Left lobe of liver (tissue), 2 donors: ENCODE data around the gene TMEM170A. TPM values are rescaled to one million over a fixed set of nuclear protein-coding genes. Genes with fewer than 3 reads are reported as not detected.
"Not testable (repeated sequence)": the region's sequence is repeated elsewhere in the genome, so short reads cannot be mapped to it uniquely, and the experiment has no call there.

Experiments used
- ATAC-seq: fragments of 200-7000 bp; cut with Tn5 transposase; one replicate; pipeline ENCODE4 v1.9.1; 2020; ENCODE audit warnings: mild to moderate bottlenecking, moderate library complexity
- DNase-seq: peaks from one replicate; pipeline ENCODE4 v3.0.0-alpha.2; 2020; ENCODE audit warnings: low spot score
- total RNA-seq: library from RNA; stranded (reverse); gene quantifications from one replicate; pipeline ENCODE4 v1.2.1, GENCODE V29; 2021
- donor health status: DM: no; HTN: no; CAD: no; lungs with moderate emphysema.
- donor health status: DM: no; HTN: yes; CAD: no.

TMEM170A gene
- total RNA-seq, 1 donor from 2014 or later, result 10.5 TPM

DNA sequence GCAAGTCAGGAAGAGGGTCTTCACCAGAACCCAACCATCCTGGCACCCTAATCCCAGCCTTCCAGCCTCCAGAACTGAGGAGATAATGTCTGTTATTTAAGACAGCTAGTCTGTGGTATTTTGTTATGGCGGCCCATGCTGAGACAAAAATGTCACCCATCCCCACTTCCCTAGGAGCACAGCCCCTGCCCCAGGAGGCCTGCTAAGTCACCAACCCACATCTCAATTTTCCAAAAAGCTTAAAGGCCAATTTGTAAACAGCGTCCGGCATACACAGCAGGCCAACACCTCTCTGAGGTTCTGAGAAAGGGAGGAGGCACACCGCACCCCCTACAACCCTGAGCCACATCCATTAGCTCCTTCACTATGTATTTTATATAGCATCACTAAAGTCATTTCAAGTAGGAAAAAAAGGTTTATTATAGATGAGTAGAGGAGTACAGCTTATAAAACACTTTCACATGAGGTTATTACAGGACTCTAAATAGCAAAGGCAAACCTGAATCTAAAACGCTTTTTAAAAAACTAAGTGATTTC, 6.9 kb downstream of the TMEM170A start:
- DNase-seq (no peak), ATAC-seq (no peak)

DNA sequence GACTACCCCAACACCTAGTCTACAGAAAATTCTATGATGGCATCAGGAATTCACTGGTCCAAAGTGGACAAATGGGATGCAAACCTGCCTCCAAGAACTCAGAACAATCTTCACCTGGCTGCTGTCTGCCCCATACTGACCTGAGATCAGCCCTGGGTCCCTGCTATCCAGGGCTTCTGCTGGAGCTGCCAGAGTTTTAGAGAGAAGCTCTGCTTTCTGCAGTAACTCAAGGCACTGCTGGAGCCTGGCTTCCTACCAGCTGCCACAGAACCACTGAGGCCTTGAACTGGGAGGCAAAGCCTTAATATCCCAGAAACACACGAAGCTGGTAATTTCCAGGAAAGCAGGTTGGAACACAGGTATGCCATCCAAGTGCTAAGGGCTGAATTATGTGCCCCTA, 7.5 kb downstream of the TMEM170A start:
- ATAC-seq, result no peak
- DNase-seq, result no peak

DNA sequence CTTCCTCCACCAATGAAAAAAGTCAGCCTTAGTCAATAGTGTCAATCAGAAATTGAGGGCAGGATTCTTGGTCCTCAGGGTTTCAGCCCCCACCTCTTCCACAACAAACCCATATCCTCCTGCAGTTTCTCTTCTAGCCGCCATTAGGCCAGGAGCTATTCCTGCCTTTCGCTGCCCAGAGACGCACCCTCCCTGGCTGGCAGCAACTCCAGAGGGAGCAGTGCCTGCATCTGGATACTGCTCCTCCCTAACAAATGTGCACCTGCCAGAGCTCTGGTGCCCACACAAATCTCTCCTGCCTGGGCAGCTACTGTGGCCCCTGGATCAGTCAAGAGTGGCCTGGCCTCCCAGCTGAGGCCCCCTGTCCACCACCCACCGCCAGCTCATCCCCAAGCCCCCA, 8.0 kb downstream of the TMEM170A start:
- DNase-seq, result not testable (repeated sequence)

DNA sequence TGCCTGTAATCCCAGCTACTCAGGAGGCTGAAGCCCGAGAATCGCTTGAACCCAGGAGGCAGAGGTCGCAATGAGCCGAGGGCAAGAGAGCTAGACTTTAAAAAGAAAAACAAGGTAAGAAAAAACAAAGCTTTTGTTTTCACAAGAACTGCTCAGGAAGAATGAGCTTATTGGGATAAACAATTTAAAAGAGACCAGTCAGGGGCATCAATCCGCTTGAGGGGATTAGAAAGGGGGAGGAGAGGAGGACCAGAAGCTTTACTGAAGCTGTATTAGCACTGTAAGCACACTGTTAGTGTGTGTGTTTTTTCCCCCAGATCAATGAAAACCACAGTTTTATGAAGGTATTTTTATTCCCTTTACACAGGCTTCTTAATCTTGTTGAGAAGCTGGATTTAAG, 8.8 kb downstream of the TMEM170A start:
- DNase-seq, result no peak
- no peak for ATAC-seq

More for the DNA sequence above, 8.0 kb downstream of the TMEM170A start:
- not testable (repeated sequence) for ATAC-seq

DNA sequence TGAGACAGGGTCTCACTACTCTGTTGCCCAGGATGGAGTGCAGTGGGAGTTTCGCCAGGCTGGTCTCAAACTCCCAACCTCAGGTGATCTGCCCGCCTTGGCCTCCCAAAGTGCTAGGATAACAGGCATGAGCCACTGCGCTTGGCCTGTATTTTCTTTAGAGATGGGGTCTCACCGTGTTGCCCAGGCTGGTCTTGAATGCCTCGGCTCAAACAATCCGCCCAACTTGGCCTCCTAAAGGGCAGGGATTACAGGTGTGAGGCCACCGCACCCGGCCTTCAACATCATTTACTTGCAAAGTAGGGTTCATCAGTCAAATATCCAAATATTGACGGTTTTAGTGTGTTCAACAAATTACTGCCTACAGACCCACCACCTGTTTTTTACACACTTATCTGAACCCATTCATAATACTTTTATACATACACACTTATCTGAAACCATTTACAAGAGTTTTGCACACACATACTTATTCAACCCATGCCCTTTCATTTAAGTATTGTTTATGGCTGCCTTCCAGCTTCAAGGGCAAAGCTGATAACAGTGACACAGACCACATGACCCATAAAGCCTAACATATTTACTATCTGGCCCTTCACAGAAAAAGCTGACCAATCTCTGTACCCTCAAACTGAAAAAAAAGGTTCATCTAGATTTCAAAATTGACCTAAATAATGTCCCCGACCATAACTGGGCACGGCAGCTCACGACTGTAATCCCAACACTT, 11.9 kb downstream of the TMEM170A start:
- no peak for DNase-seq
- peak; percentile 92 for ATAC-seq

DNA sequence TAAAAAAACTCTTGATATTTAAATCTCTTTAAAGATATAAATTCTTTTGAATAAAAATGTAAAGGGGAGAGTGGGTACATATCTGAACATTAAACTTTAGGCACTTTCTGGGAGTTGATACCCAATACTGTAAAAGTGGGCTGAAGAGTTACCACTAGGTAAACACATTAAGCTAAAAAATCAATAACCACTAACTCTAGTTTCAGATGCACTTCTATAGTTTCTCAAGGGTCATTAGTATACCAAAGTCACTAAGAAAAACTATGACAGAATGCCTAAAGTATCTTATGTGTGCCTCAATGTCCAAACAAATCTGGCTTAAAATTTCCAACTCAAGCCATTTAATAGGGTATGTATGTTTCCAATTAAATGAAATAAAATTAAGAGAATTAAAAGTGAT, 18.1 kb downstream of the TMEM170A start:
- DNase-seq, result no peak
- ATAC-seq, result no peak

DNA sequence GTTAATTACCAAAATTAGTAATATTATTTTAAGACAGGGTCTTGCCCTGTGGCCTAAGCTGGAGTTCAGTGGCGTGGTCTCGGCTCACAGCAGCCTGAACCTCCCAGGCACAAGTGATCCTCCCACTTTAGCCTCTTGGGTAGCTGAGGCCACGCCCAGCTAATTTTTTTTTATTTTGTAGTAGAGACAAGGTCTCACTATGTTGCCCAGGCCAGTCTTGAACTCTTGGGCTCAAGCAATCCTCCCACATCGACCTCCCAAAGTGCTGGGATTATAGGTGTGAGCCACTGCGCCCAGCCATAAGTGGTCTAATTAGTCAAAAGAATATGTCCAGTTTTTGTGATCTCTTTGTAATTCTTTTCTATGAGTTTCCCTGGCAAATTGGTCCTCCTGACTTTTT, 19.2 kb downstream of the TMEM170A start:
- no peak for ATAC-seq
- DNase-seq, result no peak

DNA sequence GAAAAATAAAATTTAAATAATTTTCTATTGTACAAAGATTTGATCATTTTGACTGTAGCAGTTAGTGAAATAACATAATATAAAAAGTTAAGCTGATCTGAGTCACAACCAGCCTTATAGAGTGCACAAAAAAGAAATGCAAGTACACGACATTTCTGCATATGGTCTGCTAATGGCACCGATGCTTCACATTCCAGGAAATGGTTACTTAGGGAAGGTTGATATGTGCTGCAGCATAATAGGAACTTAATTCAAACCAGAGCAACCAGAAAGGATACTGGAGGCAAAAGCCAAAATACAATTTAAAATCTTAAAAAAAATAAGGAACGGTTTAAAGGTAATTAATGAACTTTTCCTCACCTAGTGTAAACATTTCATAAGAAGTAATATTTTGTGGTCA, 21.2 kb downstream of the TMEM170A start:
- ATAC-seq, result no peak
- DNase-seq, result no peak

DNA sequence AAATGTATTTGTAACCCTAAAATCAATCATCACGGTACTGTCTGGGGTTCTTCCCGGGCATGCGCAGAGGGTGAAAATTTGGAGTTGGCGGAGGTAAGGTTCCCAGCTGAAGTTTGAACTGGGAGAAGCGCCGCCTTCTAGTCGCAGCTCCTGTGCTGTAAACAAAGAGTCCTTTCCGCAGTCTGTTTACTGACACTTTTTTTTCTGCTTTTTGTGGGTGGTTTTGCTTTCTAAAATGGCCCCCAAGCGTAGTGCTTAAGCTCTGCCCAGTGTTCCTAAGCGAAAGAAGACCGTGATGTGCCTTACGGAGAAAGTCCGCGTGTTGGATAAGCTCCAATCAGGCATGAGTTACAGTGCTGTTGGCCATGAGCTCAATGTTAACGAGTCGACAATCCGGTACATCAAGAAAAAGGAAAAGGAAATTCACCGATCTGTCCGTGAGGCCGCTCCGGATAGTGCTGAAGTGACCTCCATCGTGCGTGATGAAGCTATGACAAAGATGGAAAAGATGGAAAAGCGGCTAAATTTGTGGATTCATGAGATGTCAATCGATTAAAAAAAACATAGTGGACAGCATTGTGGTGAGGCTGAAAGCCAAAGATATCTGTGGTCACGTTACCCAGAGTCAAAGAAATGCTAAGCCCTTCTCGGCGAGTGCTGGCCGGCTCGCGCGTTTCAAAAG, 30.6 kb downstream of the TMEM170A start:
- ATAC-seq, result peak; percentile 82

DNA sequence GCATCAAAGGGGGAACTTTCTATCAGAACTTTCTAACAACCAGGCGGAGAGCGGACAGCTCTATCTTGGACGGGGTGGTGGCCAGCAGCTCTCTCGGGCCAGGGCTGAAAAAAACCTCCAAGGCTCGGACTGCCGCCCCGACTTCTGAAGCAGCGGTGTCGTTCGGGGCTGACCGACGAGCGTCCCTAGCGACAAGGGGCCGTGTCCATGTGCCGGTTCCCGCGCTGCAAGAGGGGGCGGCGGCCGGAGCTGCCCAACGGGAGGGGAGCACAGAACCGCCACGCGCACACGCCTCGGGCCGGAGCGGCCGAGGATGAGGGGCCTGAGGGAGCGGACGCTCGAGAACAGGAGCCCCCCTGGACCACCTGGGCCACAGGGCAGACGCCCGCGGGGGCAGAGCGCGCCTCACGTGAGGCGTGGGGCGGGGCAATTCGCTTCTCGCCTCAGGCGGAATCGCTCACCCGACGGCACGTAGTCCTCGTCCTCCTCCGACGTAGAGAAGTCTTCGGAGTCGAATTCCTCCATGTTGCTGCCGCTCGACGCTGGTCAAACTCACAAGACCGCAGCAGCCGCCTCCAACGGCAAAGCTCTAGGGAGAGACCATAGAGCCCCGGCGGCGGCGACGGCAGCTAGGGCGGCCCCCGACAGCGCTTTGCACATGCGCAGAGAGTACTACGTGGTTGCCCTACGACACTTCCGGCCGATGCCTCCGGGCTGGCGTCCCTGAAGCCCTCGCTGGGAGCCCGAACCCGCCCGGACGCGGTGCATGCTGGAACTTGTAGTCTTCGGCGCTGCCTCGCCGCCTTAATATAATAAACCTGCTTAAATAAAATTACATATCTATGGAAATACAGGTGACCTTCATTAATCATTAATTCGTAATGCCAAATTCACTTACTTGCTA, 31.4 kb downstream of the TMEM170A start, which contains the start of gene CFDP1:
CFDP1 (minus strand) TSS at position 676 of the 904 bp plus-strand sequence; CDS start at position 525, 151 bp downstream.
- ATAC-seq (peak; percentile 92), DNase-seq (peak; percentile 97)

More for the DNA sequence above, 30.6 kb downstream of the TMEM170A start:
- DNase-seq, result peak; percentile 85

DNA sequence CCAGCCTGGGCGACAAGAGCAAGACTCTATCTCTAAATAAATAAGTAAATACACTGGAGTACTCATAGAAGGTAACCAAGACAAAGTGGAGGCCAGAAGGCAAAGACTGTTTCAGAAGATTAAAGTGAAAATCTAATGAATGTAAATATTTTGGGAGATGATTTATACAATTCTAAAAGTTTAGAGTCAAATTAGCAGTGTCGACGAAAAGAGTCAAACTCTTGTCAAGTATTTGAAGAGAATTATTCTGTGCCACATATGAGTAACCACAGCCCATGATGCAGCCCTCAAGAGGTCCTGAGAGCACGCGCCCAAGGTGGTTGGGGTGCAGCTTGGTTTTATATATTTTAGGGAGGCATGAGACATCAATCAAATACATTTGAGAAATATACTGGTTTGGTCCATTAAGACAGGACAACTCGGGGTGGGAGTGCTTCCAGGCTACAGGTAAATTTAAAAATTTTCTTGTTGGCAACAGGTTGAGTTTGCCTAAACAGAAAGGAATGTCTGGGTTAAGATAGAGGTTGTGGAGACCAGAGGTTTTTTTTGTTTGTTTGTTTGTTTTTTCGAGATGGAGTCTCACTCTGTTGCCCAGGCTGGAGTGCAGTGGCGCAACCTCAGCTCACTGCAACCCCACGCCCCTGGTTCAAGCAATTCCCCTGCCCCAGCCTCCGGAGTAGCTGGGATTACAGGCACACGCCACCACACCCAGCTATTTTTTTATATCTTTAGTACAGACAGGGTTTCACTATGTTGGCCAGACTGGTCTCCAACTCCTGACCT, 34.7 kb downstream of the TMEM170A start:
- DNase-seq (no peak), ATAC-seq (no peak)

DNA sequence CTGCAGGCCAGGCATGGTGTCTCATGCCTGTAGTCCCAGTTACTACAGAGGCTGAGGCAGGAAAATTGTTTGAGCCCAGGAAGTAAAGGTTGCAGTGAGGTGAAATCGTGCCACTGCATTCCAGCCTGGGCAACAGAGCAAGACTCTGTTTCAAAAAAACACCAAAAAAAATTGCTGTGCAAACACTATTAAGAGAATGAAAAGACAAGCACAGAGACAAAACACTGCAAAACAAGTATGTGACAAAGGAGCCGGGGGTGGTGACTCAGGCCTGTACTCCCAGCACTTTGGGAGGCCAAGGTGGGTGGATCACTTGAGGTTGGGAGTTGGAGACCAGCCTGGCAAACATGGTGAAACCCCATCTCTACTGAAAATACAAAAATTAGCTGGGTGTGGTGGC, 38.0 kb downstream of the TMEM170A start:
- not testable (repeated sequence) for DNase-seq, ATAC-seq

DNA sequence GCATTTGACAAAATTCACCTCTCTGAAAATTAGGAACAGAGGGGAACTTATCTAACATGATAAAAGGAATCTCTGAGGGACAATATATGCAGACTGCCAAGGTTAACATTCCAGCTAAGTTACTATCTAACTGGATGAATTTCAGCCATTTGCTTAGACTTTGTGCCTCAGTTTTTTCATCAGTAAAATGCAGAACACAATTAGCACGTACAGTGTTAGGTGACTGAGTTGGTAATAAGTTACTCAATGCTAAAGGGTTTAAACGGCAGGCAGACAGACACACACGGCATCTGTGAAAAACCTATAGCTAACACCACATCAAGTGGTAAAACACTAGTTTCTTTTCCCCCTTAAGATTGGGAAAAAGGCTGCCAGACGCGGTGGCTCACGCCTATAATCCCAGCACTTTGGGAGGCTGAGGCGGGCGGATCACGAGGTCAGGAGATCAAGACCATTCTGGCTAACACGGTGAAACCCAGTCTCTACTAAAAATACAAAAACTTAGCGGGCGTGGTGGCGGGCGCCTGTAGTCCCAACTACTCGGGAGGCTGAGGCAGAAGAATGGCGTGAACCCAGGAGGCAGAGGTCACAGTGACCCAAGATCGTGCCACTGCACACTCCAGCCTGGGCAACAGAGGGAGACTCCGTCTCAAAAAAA, 40.3 kb downstream of the TMEM170A start:
- ATAC-seq, result peak; percentile 27
- DNase-seq, result not testable (repeated sequence)

DNA sequence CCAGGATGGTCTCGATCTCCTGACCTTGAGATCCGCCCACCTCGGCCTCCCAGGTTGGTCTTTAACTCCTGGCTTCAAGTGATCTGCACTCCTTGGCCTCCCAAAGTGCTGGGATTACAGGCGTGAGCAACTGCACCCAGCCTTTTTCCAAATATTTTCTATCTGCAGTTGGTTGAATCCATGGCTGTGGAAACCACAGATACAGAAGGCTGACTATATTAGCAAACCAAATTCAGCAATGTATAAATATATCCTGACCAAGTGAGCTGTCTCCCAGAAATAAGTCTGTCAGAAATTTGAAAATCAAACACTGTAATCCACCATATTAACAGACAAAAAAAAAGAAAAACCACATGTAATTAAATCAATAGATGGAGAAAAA, 40.8 kb downstream of the TMEM170A start:
- DNase-seq (no peak), ATAC-seq (no peak)

DNA sequence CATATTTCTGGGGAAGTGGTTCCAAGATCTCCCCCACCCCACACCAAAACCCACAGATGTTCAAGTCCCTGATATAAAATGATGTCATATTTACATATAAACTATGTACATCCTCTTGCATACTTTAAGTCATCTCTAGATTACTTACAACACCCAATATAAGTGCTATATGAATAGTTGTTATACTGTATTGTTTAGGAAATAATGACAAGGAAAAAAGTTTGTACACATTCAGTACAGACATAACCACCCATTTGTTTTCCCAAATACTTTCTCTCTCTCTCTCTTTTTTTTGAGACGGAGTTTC, 42.7 kb downstream of the TMEM170A start:
- ATAC-seq, result no peak
- no peak for DNase-seq

DNA sequence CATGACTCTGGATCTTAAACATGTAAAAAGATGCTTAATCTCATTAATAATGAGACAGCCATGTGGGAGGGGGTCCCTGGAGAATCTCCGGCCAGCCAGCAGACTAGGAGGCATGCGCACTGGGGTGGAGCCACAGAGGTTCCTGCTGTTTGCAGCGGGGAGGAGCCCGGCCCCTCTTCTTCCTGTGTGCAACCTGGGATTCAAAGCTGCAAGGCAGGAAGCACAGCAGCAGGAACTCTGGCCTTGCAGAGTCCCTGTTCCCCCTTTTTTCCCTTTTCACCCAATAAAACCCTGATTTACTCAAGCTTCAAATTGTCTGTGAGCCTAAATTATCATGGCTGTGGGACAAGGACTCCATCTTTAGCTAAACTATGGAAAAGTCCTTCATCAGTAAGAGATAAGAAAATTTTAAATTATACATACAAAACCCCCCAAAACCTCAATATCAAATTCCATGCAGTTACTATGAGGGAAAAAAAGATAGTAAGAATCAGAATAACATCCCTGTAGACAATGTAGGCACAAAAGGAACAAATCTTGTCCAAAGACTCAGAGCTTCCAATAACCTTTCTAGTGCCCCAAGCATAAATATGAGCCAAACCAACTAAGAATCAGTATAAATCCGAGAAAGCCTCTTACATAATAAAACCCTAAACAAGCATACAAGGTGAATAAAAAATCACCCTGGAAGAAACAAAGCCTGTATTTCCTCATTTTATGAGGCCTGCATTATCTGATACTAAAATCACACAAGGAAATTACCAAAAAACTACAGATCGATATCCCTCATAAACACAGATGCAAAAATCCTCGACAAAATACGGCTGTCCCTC, 43.3 kb downstream of the TMEM170A start:
- no peak for DNase-seq
- ATAC-seq, result peak; percentile 66

DNA sequence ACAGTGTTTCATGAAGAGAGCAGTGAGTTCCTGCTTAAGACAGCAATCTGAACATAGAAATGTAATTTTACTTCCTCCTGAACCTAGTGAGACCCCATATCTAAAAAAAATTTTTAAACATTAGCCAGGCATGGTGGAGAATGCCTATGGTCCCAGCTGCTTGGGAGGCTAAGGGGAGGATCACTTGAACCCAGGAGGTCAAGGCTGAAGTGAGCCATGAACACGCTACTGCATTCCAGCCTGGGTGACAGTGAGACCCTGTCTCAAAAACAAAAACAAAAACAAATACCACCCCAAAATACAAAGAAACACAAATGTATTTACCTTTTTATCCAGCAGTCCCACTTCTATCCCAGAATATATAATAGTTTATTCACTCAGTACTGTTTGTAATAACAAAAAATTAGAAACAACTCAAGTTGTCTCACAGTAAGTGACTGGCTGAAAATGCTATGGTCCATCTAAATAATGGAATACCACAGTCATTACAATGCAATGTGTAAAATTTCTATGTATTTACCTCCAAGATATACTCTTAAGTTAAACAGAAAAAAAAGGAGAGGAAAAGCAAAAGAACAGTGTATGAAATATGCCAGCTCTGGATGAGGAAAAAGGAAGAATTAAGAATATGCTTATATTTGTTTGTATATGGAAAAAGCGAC, 47.5 kb downstream of the TMEM170A start:
- no peak for DNase-seq
- ATAC-seq, result no peak

DNA sequence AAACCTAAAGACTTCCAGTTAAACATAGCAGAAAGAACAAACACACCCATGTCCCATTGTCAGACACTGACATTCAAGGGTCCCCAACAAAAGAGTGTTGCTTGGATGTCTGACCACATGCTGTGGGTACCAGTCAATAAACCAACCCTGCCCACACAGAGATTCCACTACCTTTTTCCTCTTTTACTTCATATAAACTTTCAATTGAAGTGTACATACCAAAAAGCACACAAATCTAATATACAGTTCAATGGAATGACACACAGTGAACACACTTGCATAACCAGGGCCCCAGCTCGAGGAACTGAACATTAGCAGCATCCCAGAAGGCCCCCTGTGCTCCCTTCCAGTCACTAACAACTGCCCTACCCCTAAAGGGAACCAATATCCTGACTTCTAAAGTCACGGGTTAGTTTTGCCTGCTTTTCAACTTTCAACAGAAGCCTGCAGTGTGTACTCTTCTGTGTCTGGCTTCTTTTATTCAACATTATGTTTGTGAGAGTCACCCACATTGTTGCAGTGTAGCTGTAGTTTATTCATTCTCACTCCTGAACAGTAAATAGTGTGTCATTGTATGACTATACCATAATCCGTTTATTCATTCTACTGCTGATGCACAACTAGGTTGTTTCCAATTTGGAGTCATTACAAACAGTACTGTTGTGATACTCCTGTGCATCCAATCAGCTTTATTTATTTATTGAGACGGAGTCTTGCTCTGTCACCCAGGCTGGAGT, 49.2 kb downstream of the TMEM170A start:
- DNase-seq (no peak), ATAC-seq (no peak)
